SK-N-SH treated with all-trans-retinoic acid at 6 μM for 48 hours (cell line): ENCODE data around the gene IQSEC1.

Experiments used
- BACH2 ChIP-seq: fragments of 250-450 bp; sonication (Bioruptor Pico); IDR thresholded peaks from 2 replicates; pipeline ENCODE4 v1.9.0; 2021; ENCODE audit warnings: mild to moderate bottlenecking, borderline replicate concordance
- CREB5 ChIP-seq: fragments of 250-450 bp; sonication (Bioruptor Pico); IDR thresholded peaks from 2 replicates; pipeline ENCODE4 v1.5.1; 2020; ENCODE audit warnings: low read depth, mild to moderate bottlenecking, moderate library complexity
- ESRRG ChIP-seq: fragments of 250-450 bp; sonication (Bioruptor Pico); IDR thresholded peaks from 2 replicates; pipeline ENCODE4 v1.6.1; 2021; ENCODE audit warnings: mild to moderate bottlenecking
- GLIS3 ChIP-seq: fragments of 250-450 bp; sonication (Bioruptor Pico); IDR thresholded peaks from 2 replicates; pipeline ENCODE4 v1.5.0; 2020; ENCODE audit warnings: mild to moderate bottlenecking, moderate library complexity
- OSR1 ChIP-seq: fragments of 250-450 bp; sonication (Bioruptor Pico); IDR thresholded peaks from 2 replicates; pipeline ENCODE4 v1.8.0; 2022; ENCODE audit warnings: moderate library complexity, mild to moderate bottlenecking, inconsistent platforms
- PPARA ChIP-seq: fragments of 250-450 bp; sonication (Bioruptor Pico); IDR thresholded peaks from 2 replicates; pipeline ENCODE4 v1.5.0; 2020; ENCODE audit warnings: mild to moderate bottlenecking, borderline replicate concordance
- RARB ChIP-seq: fragments of 250-450 bp; sonication (Bioruptor Pico); IDR thresholded peaks from 2 replicates; pipeline ENCODE4 v1.8.0; 2021; ENCODE audit warnings: mild to moderate bottlenecking, moderate library complexity
- ZC3H10 ChIP-seq: fragments of 250-450 bp; sonication (Bioruptor Pico); IDR thresholded peaks from 2 replicates; pipeline ENCODE4 v1.5.1; 2021; ENCODE audit warnings: mild to moderate bottlenecking, moderate library complexity
- ZFP3 ChIP-seq: fragments of 250-450 bp; sonication (Bioruptor Pico); IDR thresholded peaks from 2 replicates; pipeline ENCODE4 v1.5.0; 2020; ENCODE audit warnings: mild to moderate bottlenecking, moderate library complexity
- ZFP30 ChIP-seq: fragments of 450-650 bp; formaldehyde crosslinking; IDR thresholded peaks from 2 replicates; pipeline ENCODE4 v1.5.0; 2022; ENCODE audit warnings: mild to moderate bottlenecking, moderate library complexity
- TF ChIP-seq, protein P1 (sequence below): fragments of 250-450 bp; sonication (Bioruptor Pico); IDR thresholded peaks from 2 replicates; pipeline ENCODE4 v1.8.0; 2020; ENCODE audit warnings: mild to moderate bottlenecking, moderate library complexity, borderline replicate concordance
- TF ChIP-seq, protein P2 (sequence below): fragments of 250-450 bp; sonication (Bioruptor Pico); IDR thresholded peaks from 2 replicates; pipeline ENCODE4 v1.8.0; 2021; ENCODE audit warnings: low read depth, mild to moderate bottlenecking, moderate library complexity, borderline replicate concordance

DNA sequence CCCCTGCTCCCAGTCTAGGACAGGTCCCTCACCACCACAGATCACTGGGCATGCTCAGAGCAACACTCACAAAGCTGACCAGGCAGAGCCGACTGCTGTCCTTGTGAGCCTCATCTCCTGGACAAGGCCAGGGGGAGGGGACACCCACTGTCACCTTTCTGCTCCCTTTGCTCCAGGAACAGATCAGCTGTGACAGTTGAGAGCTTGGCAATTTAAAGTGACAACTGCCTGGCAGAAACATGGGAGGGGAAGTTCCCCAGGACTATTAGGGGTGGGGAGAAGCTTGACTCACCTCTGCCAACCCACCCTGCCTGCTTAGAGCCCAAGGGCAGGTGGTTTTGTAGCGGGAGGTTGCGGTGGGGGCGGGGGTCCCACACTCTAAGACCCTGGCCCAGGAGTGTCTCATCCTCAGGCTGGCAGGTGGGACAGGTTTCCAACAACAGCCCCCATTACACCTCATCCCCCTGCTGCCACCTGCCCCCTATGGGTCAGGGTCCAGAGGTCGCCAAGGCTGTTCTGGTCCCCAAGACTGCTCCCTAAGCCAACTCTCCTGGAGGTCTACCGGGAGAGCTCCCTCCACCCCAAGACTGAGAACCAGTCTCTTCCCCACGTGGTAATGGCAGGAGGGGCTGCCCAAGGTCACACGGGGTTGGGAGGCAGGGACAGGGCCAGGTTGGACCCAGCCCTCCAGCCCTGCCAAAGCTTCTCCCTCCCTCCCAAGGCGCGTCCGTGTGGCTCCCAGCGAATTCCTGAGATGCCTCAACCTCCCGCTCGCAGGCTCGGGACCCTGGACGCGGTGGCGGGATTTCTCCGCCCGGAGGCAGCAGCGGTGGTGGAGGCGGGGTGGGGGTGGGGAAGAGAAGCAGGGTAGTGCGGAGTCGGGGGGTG is 80.4 kb downstream of the IQSEC1 start:
- TF ChIP-seq CREB5 (CRISPR knock-in tag) = no peak
- no peak for TF ChIP-seq GLIS3
- no peak for TF ChIP-seq ESRRG (CRISPR knock-in tag)
- TF ChIP-seq ZFP30 (CRISPR knock-in tag) = no peak
- no peak for TF ChIP-seq BACH2
- TF ChIP-seq, protein P1, sequence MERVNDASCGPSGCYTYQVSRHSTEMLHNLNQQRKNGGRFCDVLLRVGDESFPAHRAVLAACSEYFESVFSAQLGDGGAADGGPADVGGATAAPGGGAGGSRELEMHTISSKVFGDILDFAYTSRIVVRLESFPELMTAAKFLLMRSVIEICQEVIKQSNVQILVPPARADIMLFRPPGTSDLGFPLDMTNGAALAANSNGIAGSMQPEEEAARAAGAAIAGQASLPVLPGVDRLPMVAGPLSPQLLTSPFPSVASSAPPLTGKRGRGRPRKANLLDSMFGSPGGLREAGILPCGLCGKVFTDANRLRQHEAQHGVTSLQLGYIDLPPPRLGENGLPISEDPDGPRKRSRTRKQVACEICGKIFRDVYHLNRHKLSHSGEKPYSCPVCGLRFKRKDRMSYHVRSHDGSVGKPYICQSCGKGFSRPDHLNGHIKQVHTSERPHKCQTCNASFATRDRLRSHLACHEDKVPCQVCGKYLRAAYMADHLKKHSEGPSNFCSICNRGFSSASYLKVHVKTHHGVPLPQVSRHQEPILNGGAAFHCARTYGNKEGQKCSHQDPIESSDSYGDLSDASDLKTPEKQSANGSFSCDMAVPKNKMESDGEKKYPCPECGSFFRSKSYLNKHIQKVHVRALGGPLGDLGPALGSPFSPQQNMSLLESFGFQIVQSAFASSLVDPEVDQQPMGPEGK (CRISPR knock-in tag) = no peak
- no peak for TF ChIP-seq PPARA
- no peak for TF ChIP-seq OSR1 (CRISPR knock-in tag)
- no peak for TF ChIP-seq ZC3H10 (CRISPR knock-in tag)
- TF ChIP-seq ZFP3 (CRISPR knock-in tag) = no peak
- TF ChIP-seq, protein P2, sequence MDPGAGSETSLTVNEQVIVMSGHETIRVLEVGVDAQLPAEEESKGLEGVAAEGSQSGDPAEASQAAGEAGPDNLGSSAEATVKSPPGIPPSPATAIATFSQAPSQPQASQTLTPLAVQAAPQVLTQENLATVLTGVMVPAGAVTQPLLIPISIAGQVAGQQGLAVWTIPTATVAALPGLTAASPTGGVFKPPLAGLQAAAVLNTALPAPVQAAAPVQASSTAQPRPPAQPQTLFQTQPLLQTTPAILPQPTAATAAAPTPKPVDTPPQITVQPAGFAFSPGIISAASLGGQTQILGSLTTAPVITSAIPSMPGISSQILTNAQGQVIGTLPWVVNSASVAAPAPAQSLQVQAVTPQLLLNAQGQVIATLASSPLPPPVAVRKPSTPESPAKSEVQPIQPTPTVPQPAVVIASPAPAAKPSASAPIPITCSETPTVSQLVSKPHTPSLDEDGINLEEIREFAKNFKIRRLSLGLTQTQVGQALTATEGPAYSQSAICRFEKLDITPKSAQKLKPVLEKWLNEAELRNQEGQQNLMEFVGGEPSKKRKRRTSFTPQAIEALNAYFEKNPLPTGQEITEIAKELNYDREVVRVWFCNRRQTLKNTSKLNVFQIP (CRISPR knock-in tag) = no peak
- no peak for TF ChIP-seq RARB (CRISPR knock-in tag)
